ENCODE measurements around the gene ENAH. TPM values are rescaled to one million over a fixed set of nuclear protein-coding genes. Genes with fewer than 3 reads are reported as not detected.
"Not testable (repeated sequence)": the region's sequence is repeated elsewhere in the genome, so short reads cannot be mapped to it uniquely, and the experiment has no call there.

Gene ENAH
- total and polyA plus RNA-seq, 9 donors: 59.4 to 178 (median 149) TPM

DNA sequence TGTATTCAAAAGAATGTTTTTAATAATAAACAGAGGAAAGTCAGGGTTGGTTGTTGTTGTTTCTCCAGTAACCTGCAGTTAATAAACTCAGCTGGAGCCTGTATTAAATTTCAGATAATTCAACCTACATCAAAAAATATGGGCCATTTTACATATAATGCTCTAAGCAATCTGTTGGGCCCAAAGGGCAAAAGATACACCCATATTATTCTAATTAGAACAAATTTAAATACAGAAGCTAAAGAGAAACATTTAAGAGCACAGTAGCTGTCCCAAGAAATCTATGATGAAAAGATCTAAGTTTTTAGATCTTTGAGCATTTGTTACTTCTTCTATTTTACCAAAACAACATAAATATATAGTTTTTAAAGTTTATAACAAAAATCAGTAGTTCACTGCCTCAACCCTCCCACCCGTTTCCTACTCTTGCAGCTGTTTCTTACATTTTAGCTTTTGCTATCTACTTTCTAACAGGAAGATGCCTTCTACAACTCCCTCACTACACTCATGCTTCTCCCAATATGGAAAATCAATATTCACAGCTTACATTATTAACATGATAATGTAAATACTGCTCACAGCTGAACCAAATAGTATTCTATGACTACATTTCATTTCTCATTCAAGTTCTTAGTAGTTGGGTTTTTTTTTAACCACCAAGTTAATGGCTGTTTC, 130.2 kb downstream of the ENAH start:
- WGBS (ENCODE audit: insufficient coverage): 25% methylated on average over 1 of the region's 1 CpG
- Histone ChIP-seq H3K27me3 (ENCODE audit: control insufficient read depth, insufficient read depth, low read length) (no peaks in the 10 kb centered on the region), H3K4me1 (ENCODE audit: control insufficient read depth, insufficient read depth, low read length) (peaks cover 8% of the 10 kb centered on the region), H3K9me3 (replicated peaks; ENCODE audit: control insufficient read depth, low read depth, low read length) (no peaks in the 10 kb centered on the region), H3K4me3 (ENCODE audit: low read length) (no peak overlapping the region), H3K27ac (ENCODE audit: low read length) (no peak overlapping the region), H3K36me3 (ENCODE audit: control insufficient read depth, insufficient read depth, low read length) (peaks cover 5% of the 10 kb centered on the region)
- no peak for DNase-seq

DNA sequence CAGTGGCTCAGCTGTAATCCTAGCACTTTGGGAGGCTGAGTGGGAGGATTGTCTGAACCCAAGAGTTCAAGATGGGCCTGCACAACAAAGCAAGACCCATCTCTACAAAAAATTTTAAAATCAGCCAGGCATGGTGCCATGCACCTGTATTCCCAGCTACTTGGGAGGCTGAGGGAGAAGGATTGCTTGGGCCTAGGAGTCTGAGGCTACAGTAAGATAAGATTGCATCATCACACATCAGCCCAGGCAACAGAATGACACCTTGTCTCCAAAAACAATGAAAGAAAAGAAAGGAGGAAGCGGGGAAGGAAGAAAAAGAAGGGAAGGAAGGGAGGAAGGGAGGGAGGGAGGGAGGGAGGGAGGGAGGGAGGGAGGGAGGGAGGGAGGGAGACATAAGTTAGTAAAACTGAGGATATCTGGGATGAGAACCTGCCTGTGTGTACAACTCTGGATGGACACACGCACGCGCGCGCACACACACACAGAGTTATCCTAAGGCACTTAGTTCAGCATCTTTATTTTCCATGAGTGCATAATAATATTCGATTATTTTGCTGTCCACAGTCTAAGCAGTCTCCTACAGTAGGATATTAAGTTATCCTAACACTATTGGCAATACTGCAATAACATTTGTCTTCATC, 132.2 kb downstream of the ENAH start:
- Histone ChIP-seq H3K4me3 (ENCODE audit: low read length) (no peak overlapping the region), H3K27me3 (ENCODE audit: control insufficient read depth, insufficient read depth, low read length) (no peaks in the 10 kb centered on the region), H3K27ac (ENCODE audit: low read length) (no peak overlapping the region), H3K36me3 (ENCODE audit: control insufficient read depth, insufficient read depth, low read length) (peaks cover 17% of the 10 kb centered on the region), H3K4me1 (ENCODE audit: control insufficient read depth, insufficient read depth, low read length) (no peaks in the 10 kb centered on the region), H3K9me3 (replicated peaks; ENCODE audit: control insufficient read depth, low read depth, low read length) (no peaks in the 10 kb centered on the region)
- no CpG with 5 or more reads among the region's 7 CpGs for WGBS (ENCODE audit: insufficient coverage)
- DNase-seq: no peak

DNA sequence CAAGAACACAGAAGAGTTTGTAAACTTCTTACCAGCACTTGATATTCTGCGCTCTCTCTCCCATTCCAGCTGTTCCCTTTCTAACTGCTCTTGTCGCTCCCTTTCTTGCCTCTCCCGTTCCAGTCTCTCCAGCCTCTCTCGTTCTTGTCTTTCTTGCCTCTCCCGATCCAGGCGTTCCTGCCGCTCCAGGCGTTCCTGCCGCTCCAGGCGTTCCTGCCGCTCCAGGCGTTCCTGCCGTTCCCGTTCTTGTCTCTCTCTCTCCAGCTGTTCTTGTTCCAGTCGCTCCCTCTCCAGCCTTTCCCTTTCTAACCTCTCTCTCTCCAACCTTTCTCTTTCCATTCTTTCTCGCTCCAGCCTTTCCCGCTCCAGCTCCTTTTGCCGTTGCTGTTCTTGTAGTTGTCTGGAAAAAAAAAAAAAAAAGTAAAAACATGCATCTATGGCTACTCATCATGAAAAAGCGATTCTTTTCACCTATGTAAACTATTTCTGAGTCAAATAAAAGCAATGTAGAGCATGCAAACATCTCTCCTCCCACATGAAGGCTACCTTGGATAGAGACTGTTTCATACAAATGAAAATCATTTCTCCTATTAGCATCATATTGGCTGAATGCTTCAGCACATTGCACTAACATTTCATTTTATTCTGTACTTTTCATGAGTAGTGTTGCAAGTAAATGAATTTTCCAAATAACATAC, 133.6 kb downstream of the ENAH start:
- WGBS (ENCODE audit: insufficient coverage): 67% methylated on average over 10 of the region's 19 CpGs
- H3K9me3 ChIP-seq (replicated peaks; ENCODE audit: control insufficient read depth, low read depth, low read length): no peaks in the 10 kb centered on the region

DNA sequence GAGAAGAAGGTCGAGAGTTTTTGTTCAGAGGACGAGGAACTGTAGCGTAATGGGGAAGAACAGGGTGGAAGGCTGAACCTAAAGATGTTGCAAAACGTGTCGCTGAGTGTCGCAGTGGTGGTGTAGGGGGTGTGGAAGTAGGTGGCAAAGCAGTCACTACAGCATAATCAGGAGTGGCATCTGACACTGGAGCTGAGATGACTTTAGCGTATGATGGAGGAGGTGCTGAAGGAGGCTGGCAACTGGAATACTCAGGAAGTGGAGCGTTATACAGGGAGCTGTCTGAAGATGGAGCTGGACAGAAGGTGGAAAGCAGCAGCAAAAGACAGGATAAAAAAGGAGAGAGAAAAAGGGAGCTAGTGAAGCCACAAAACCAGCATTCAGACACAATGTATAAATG, 135.2 kb downstream of the ENAH start:
- Histone ChIP-seq H3K27ac (ENCODE audit: low read length) (no peak overlapping the region), H3K4me3 (ENCODE audit: low read length) (no peak overlapping the region), H3K9me3 (replicated peaks; ENCODE audit: control insufficient read depth, low read depth, low read length) (no peaks in the 10 kb centered on the region), H3K36me3 (ENCODE audit: control insufficient read depth, insufficient read depth, low read length) (peaks cover 22% of the 10 kb centered on the region), H3K4me1 (ENCODE audit: control insufficient read depth, insufficient read depth, low read length) (no peaks in the 10 kb centered on the region), H3K27me3 (ENCODE audit: control insufficient read depth, insufficient read depth, low read length) (no peaks in the 10 kb centered on the region)
- 63% methylated on average over 8 of the region's 8 CpGs for WGBS (ENCODE audit: insufficient coverage)
- no peak for DNase-seq

More for the DNA sequence above, 133.6 kb downstream of the ENAH start:
- peaks cover 17% of the 10 kb centered on the region for H3K36me3 ChIP-seq (ENCODE audit: control insufficient read depth, insufficient read depth, low read length)
- H3K27me3 ChIP-seq (ENCODE audit: control insufficient read depth, insufficient read depth, low read length): no peaks in the 10 kb centered on the region
- no peak overlapping the region for H3K4me3 ChIP-seq (ENCODE audit: low read length)
- DNase-seq: peak; percentile 31
- H3K4me1 ChIP-seq (ENCODE audit: control insufficient read depth, insufficient read depth, low read length): no peaks in the 10 kb centered on the region
- no peak overlapping the region for H3K27ac ChIP-seq (ENCODE audit: low read length)

DNA sequence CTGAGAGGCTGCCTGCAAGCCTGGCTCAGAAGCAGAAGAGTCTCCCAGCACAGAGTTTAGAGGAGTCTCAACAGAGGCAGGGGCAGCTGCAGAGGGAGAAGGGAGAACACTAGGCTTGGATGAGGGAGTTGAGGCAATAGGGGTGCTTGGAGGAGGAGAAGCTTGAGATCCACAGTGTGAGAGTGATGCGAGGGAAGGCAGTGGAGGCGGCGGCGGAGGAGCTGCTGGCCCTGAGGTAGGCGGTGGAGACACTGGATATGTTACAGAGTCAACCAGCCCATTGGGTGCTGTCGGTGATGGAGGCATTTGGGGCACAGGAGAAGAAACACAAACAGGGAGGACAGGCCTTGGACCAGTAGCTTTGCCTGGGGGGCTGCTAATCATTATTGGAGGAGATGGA, 135.7 kb downstream of the ENAH start:
- no peak for DNase-seq
- Histone ChIP-seq H3K27ac (ENCODE audit: low read length) (no peak overlapping the region), H3K36me3 (ENCODE audit: control insufficient read depth, insufficient read depth, low read length) (peaks cover 22% of the 10 kb centered on the region), H3K27me3 (ENCODE audit: control insufficient read depth, insufficient read depth, low read length) (no peaks in the 10 kb centered on the region), H3K4me3 (ENCODE audit: low read length) (no peak overlapping the region), H3K9me3 (replicated peaks; ENCODE audit: control insufficient read depth, low read depth, low read length) (no peaks in the 10 kb centered on the region), H3K4me1 (ENCODE audit: control insufficient read depth, insufficient read depth, low read length) (no peaks in the 10 kb centered on the region)
- 98% methylated on average over 6 of the region's 6 CpGs for WGBS (ENCODE audit: insufficient coverage)

DNA sequence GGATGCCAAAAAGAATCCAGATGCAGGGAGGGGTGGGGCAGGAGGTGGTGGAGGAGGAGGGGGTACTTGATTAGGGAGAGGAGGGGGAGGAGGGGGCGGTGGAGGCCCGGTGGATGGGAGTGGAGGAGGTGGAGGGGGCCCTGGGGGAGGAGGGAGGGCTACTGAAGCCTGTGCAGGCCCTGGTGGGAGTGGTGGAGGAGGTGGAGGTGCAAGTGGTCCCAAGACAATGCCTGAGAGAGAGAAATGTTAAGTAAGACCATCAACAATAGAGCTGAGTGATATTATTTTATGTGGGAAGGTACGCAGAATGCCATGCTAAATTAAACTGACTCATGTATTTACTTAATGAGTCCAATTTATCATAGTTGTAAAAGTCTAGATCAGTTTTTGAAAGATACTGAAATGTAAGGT, 138.2 kb downstream of the ENAH start:
- H3K9me3 ChIP-seq (replicated peaks; ENCODE audit: control insufficient read depth, low read depth, low read length): no peaks in the 10 kb centered on the region
- H3K4me1 ChIP-seq (ENCODE audit: control insufficient read depth, insufficient read depth, low read length): no peaks in the 10 kb centered on the region
- no peak overlapping the region for H3K27ac ChIP-seq (ENCODE audit: low read length)
- peaks cover 27% of the 10 kb centered on the region for H3K36me3 ChIP-seq (ENCODE audit: control insufficient read depth, insufficient read depth, low read length)
- DNase-seq: no peak
- no peak overlapping the region for H3K4me3 ChIP-seq (ENCODE audit: low read length)
- no peaks in the 10 kb centered on the region for H3K27me3 ChIP-seq (ENCODE audit: control insufficient read depth, insufficient read depth, low read length)
- WGBS (ENCODE audit: insufficient coverage): 34% methylated on average over 2 of the region's 3 CpGs

DNA sequence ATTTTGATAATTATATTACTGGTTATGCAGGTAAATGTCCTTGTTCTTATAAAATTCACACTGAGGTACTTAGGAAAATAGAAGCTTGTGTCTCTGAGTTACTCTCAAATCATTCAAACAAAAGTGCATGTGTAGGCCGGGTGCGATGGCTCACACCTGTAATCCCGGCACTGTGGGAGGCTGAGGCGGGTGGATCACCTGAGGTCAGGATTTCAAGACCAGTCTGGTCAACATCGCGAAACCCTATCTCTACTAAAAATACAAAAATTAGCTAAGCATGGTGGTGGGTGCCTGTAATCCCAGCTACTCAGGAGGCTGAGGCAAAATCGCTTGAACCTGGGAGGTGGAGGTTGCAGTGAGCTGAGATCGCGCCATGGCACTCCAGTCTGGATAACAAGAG, 139.3 kb downstream of the ENAH start:
- H3K27me3 ChIP-seq (ENCODE audit: control insufficient read depth, insufficient read depth, low read length); DNase-seq; H3K9me3 ChIP-seq (replicated peaks; ENCODE audit: control insufficient read depth, low read depth, low read length); H3K27ac ChIP-seq (ENCODE audit: low read length); H3K4me1 ChIP-seq (ENCODE audit: control insufficient read depth, insufficient read depth, low read length); H3K4me3 ChIP-seq (ENCODE audit: low read length): not testable (repeated sequence)
- peaks cover 28% of the 10 kb centered on the region for H3K36me3 ChIP-seq (ENCODE audit: control insufficient read depth, insufficient read depth, low read length)
- 95% methylated on average over 3 of the region's 9 CpGs for WGBS (ENCODE audit: insufficient coverage)

DNA sequence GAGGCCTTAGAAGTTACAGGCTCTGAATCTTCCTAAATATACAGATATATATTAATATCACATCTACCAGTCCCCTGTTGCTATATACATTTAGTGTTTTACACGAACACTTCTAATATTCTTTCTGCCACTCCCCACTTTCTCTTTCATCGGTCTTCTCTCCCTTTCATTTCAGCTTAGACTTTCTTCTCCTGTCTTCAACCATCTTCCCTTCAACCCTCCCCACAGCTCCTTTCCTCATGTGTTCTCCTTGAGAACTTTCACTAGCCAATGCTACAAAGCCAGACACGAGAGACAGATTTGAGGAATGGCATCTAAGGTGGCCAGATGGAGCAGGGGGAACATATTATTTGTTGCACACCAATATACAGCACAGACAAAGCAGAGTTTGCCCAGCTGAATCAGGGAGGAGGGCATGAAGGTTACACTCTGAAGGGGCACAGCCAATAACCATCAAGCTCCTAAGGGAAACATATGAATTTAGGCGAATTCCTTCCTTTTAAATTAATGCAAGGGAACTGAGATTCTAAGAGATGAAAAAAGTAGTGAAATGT, 141.0 kb downstream of the ENAH start:
- Histone ChIP-seq H3K4me3 (ENCODE audit: low read length) (no peak overlapping the region), H3K9me3 (replicated peaks; ENCODE audit: control insufficient read depth, low read depth, low read length) (no peaks in the 10 kb centered on the region), H3K4me1 (ENCODE audit: control insufficient read depth, insufficient read depth, low read length) (peaks cover 3% of the 10 kb centered on the region), H3K27ac (ENCODE audit: low read length) (no peak overlapping the region), H3K36me3 (ENCODE audit: control insufficient read depth, insufficient read depth, low read length) (peaks cover 18% of the 10 kb centered on the region), H3K27me3 (ENCODE audit: control insufficient read depth, insufficient read depth, low read length) (no peaks in the 10 kb centered on the region)
- DNase-seq: no peak
- 94% methylated on average over 2 of the region's 4 CpGs for WGBS (ENCODE audit: insufficient coverage)

DNA sequence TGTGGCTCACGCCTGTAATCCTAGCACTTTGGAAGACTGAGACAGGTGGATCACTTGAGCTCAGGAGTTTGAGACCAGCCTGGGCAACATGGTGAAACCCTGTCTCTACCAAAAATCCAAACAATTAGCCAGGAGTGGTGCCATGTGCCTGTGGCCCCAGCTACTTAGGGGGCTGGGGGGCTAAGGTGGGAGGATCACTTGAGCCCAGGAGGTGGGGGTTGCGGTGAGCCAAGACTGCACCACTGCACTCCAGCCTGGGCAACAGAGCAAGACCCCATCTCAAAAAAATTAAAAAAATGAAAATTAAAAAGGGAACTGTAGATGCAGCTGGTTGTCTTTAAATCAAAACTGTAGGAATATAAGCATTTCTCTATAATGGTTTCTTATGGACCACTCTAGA, 142.2 kb downstream of the ENAH start:
- not testable (repeated sequence) for H3K4me1 ChIP-seq (ENCODE audit: control insufficient read depth, insufficient read depth, low read length); H3K9me3 ChIP-seq (replicated peaks; ENCODE audit: control insufficient read depth, low read depth, low read length); H3K4me3 ChIP-seq (ENCODE audit: low read length); H3K27ac ChIP-seq (ENCODE audit: low read length); DNase-seq; H3K27me3 ChIP-seq (ENCODE audit: control insufficient read depth, insufficient read depth, low read length)
- peaks cover 19% of the 10 kb centered on the region for H3K36me3 ChIP-seq (ENCODE audit: control insufficient read depth, insufficient read depth, low read length)
- no CpG with 5 or more reads among the region's 2 CpGs for WGBS (ENCODE audit: insufficient coverage)

DNA sequence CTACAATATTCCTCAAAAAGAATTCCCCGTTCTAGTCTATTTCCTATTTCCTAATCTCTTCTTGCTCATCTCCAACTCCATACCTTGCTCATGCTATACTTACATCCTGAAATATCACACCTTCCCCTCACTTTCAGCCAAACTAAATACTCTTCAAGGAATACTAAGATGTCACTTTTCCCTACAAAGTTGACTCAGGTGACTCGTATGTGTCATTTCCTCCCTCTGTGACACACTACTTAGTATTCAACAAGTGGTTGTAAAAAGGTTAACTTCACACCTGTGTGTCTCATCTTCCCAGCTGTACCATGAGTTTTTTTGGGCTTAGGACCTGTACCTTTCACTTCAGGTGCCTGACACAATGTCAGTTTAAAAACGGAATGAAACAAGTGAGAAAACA, 143.2 kb downstream of the ENAH start:
- Histone ChIP-seq H3K4me3 (ENCODE audit: low read length) (no peak overlapping the region), H3K4me1 (ENCODE audit: control insufficient read depth, insufficient read depth, low read length) (peaks cover 3% of the 10 kb centered on the region), H3K27ac (ENCODE audit: low read length) (no peak overlapping the region), H3K36me3 (ENCODE audit: control insufficient read depth, insufficient read depth, low read length) (peaks cover 19% of the 10 kb centered on the region), H3K9me3 (replicated peaks; ENCODE audit: control insufficient read depth, low read depth, low read length) (no peaks in the 10 kb centered on the region), H3K27me3 (ENCODE audit: control insufficient read depth, insufficient read depth, low read length) (no peaks in the 10 kb centered on the region)
- WGBS (ENCODE audit: insufficient coverage): 86% methylated on average over 1 of the region's 3 CpGs
- DNase-seq: no peak

All from muscle of leg (tissue), 11 donors.